ENCODE results near the gene SEC61A2. TPM values are rescaled to one million over a fixed set of nuclear protein-coding genes. Genes with fewer than 3 reads are reported as not detected.
A peak's percentile ranks its signal among the peaks of the same experiment; 100 is the strongest.

The SEC61A2 gene

DNA sequence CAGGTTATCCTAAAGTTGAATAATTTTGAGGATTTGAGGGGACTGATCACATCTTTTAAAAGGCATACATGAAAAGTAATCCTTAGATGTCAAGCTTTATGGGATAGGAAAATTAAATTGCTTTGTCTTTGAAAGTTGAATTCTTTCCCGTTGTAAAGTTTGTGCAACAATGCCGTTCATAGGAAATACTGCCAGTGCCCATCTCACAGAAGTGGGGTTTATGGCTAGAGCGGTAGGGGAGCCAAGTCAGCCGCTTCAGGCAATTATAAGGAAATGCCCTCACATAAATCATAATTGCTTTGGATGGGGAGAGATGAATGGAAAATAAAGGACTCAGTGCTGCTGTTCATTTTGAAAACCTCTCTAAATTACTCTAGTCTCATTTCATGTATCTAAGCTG lies 84.6 kb downstream of the SEC61A2 start:
- H2AK5ac ChIP-seq (ENCODE audit: low read length, severe bottlenecking) = no peak overlapping the region
- no peak overlapping the region for H2AFZ ChIP-seq (ENCODE audit: low read depth, low read length)
- H4K8ac ChIP-seq (ENCODE audit: low read length) = no peak overlapping the region
- no peak overlapping the region for H3K18ac ChIP-seq (ENCODE audit: low read depth in 1 of 2, low read length in 2 of 2)
- H3K4me2 ChIP-seq (ENCODE audit: low read length, poor library complexity, severe bottlenecking) = no peak overlapping the region
- no peak overlapping the region for H2BK5ac ChIP-seq (ENCODE audit: low read depth, low read length, poor library complexity, severe bottlenecking)
- H3K27me3 ChIP-seq (ENCODE audit: control insufficient read depth in 1 of 2, insufficient read depth in 1 of 2, low read length in 2 of 2) = no peaks in the 10 kb centered on the region
- no peak for DNase-seq
- H3K79me1 ChIP-seq (replicated peaks; ENCODE audit: low read length, poor library complexity, severe bottlenecking) = peaks cover 20% of the 10 kb centered on the region
- no peak overlapping the region for H4K91ac ChIP-seq (ENCODE audit: low read length)
- no peak overlapping the region for H2BK12ac ChIP-seq (ENCODE audit: low read length in 2 of 2)
- H3K36me3 ChIP-seq (ENCODE audit: control insufficient read depth in 1 of 2, insufficient read depth in 2 of 2, low read depth in 1 of 2, low read length in 2 of 2) = peaks cover 34 to 76% of the 10 kb centered on the region in 2 experiments
- H3K14ac ChIP-seq (ENCODE audit: low read length in 2 of 2) = no peak overlapping the region
- no peak overlapping the region for H2BK120ac ChIP-seq (ENCODE audit: low read depth, low read length)
- H3K4me3 ChIP-seq (ENCODE audit: insufficient read depth in 1 of 2, low read depth in 1 of 2, low read length in 2 of 2) = no peak overlapping the region
- no peak overlapping the region for H3K4ac ChIP-seq (ENCODE audit: low read depth in 1 of 2, low read length in 2 of 2)
- no peak overlapping the region for H3K23ac ChIP-seq (ENCODE audit: low read length in 2 of 2)
- H3K27ac ChIP-seq (ENCODE audit: low read length, poor library complexity, severe bottlenecking) = peak overlapping the region; percentile 27
- no peak overlapping the region for H2BK15ac ChIP-seq (ENCODE audit: low read depth, poor library complexity, severe bottlenecking)
- H3K9me3 ChIP-seq (ENCODE audit: control insufficient read depth, low read length) = no peaks in the 10 kb centered on the region
- WGBS = 77% methylated on average over 2 of the region's 4 CpGs
- peak overlapping the region; percentile 75 for H3K9ac ChIP-seq (ENCODE audit: low read length)
- H3K4me1 ChIP-seq (ENCODE audit: control insufficient read depth, insufficient read depth, low read depth, low read length) = no peaks in the 10 kb centered on the region

DNA sequence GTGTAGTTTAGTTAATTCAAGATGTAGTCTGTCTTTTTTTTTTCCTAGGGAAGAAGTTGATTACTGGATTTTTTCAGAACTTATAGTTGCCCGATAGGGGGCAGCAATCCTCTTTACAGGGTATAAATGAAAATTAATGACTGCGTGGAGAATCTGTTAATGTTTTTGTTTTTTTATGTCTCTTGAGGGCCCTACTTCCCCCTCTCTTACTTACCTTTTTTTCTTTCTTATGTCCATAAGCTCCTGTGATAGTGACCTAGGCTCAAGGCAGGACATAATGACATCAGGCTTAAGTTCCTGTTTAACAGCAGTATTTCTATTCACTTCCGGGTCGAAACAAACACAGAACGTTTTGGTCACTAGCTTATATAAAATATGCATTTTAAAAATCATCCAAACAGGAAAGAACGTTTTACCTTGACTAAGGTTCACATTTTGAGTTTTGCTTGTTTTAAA lies 85.3 kb downstream of the SEC61A2 start:
- Histone ChIP-seq H2AFZ (ENCODE audit: low read depth, low read length) (no peak overlapping the region), H3K4me2 (ENCODE audit: low read length, poor library complexity, severe bottlenecking) (no peak overlapping the region), H2BK15ac (ENCODE audit: low read depth, poor library complexity, severe bottlenecking) (no peak overlapping the region), H2BK5ac (ENCODE audit: low read depth, low read length, poor library complexity, severe bottlenecking) (no peak overlapping the region), H3K79me1 (replicated peaks; ENCODE audit: low read length, poor library complexity, severe bottlenecking) (peaks cover 15% of the 10 kb centered on the region), H4K8ac (ENCODE audit: low read length) (no peak overlapping the region), H2AK5ac (ENCODE audit: low read length, severe bottlenecking) (no peak overlapping the region), H3K27ac (ENCODE audit: low read length, poor library complexity, severe bottlenecking) (no peak overlapping the region), H2BK120ac (ENCODE audit: low read depth, low read length) (no peak overlapping the region), H3K9me3 (ENCODE audit: control insufficient read depth, low read length) (no peaks in the 10 kb centered on the region), H3K18ac (ENCODE audit: low read depth in 1 of 2, low read length in 2 of 2) (no peak overlapping the region), H4K91ac (ENCODE audit: low read length) (no peak overlapping the region), H3K27me3 (ENCODE audit: control insufficient read depth in 1 of 2, insufficient read depth in 1 of 2, low read length in 2 of 2) (no peaks in the 10 kb centered on the region), H3K36me3 (ENCODE audit: control insufficient read depth in 1 of 2, insufficient read depth in 2 of 2, low read depth in 1 of 2, low read length in 2 of 2) (peaks cover 35 to 76% of the 10 kb centered on the region in 2 experiments), H3K4ac (ENCODE audit: low read depth in 1 of 2, low read length in 2 of 2) (no peak overlapping the region), H3K4me1 (ENCODE audit: control insufficient read depth, insufficient read depth, low read depth, low read length) (no peaks in the 10 kb centered on the region), H3K9ac (ENCODE audit: low read length) (peak overlapping the region; percentile 75), H3K23ac (ENCODE audit: low read length in 2 of 2) (no peak overlapping the region), H3K4me3 (ENCODE audit: insufficient read depth in 1 of 2, low read depth in 1 of 2, low read length in 2 of 2) (no peak overlapping the region), H2BK12ac (ENCODE audit: low read length in 2 of 2) (no peak overlapping the region), H3K14ac (ENCODE audit: low read length in 2 of 2) (no peak overlapping the region)
- peak; percentile 68 for DNase-seq
- WGBS = 89% methylated on average over 3 of the region's 6 CpGs

Small RNAs within 50 kb of the gene (small RNA-seq; reads per million reads assigned to genes)
- gene MIR548AK (ENCODE audit: low read depth) = not detected
- gene RNU6-88P (ENCODE audit: low read depth) = not detected
